SK-N-SH (cell line): ENCODE measurements around the gene WDR81. TPM values are rescaled to one million over a fixed set of nuclear protein-coding genes. Genes with fewer than 3 reads are reported as not detected.
A peak's percentile ranks its signal among the peaks of the same experiment; 100 is the strongest.

Experiments used
- CTCF ChIA-PET: fragments of 300-600, 350-600 bp; formaldehyde crosslinking; extraction: SDS; loops from one replicate; lab custom pipeline; 2021; lab: Yijun Ruan, JAX
- POLR2A ChIA-PET: fragments of 350-600 bp; sonication (Branson Sonifier 250); formaldehyde crosslinking; extraction: SDS; loops from one replicate; lab custom pipeline; 2020; ENCODE audit warnings: antibody characterized with exemption, inconsistent platforms; lab: Yijun Ruan, JAX
- DNase-seq: peaks from one replicate; pipeline ENCODE4 v3.0.0; 2012
- H2AFZ ChIP-seq: fragments of 200-600 bp; sonication (generic); 2 replicates; pipeline ENCODE4 v1.8.1; 2016; ENCODE audit warnings: antibody characterized with exemption, mild to moderate bottlenecking, low read depth
- H3F3A ChIP-seq: fragments of 200-600 bp; sonication (generic); replicated peaks from 2 replicates; pipeline ENCODE3; 2016; ENCODE audit warnings: antibody characterized with exemption, mild to moderate bottlenecking; ENCODE audit not compliant: insufficient read depth
- H3K27ac ChIP-seq, 2 experiments: fragments of 200-500 bp in 1 of 2; fragments of 200-600 bp in 1 of 2; sonication (Bioruptor generic) in 1 of 2; sonication (generic), shearing (Covaris generic) in 1 of 2; 2 replicates each; pipeline versions ENCODE4 v1.5.1 to v1.6.1; 2014 to 2016; ENCODE audit warnings: low read depth in 2 of 2, inconsistent platforms in 1 of 2, low read length in 1 of 2, mild to moderate bottlenecking in 1 of 2, mixed read lengths in 1 of 2
- H3K27me3 ChIP-seq: fragments of 200-600 bp; sonication (generic), shearing (Covaris generic); 2 replicates; pipeline ENCODE4 v1.6.1; 2016; ENCODE audit warnings: mixed run types; ENCODE audit not compliant: insufficient read depth
- H3K36me3 ChIP-seq, 2 experiments: fragments of 200-500 bp in 1 of 2; fragments of 200-600 bp in 1 of 2; sonication (Bioruptor generic) in 1 of 2; sonication (generic) in 1 of 2; replicated peaks in 1 of 2; 2 replicates each; pipeline versions ENCODE3 to v1.5.1; 2014 to 2016; ENCODE audit warnings: low read length in 1 of 2, mild to moderate bottlenecking in 1 of 2; ENCODE audit not compliant: insufficient read depth in 2 of 2, control insufficient read depth in 1 of 2
- H3K4me1 ChIP-seq, 2 experiments: fragments of 200-500 bp in 1 of 2; fragments of 200-600 bp in 1 of 2; sonication (Bioruptor generic) in 1 of 2; sonication (generic), shearing (Covaris generic) in 1 of 2; 2 replicates each; pipeline versions ENCODE4 v1.5.1 to v1.6.1; 2014 to 2016; ENCODE audit warnings: low read depth in 1 of 2, low read length in 1 of 2, mixed run types in 1 of 2; ENCODE audit not compliant: insufficient read depth in 2 of 2, control insufficient read depth in 1 of 2
- H3K4me2 ChIP-seq: fragments of 200-600 bp; sonication (generic), shearing (Covaris generic); 2 replicates; pipeline ENCODE4 v1.6.1; 2017; ENCODE audit warnings: mixed run types
- H3K4me3 ChIP-seq, 2 experiments: fragments of 200-500 bp in 1 of 2; fragments of 200-600 bp in 1 of 2; sonication (Bioruptor generic) in 1 of 2; sonication (generic), shearing (Covaris generic) in 1 of 2; 2 replicates each; pipeline versions ENCODE4 v1.5.1 to v1.8.1; 2014 to 2016; ENCODE audit warnings: low read depth in 2 of 2, inconsistent platforms in 1 of 2, low read length in 1 of 2, mild to moderate bottlenecking in 1 of 2, mixed read lengths in 1 of 2, moderate library complexity in 1 of 2
- H3K79me2 ChIP-seq: fragments of 200-600 bp; sonication (generic); 2 replicates; pipeline ENCODE4 v1.8.1; 2017; ENCODE audit warnings: mild to moderate bottlenecking; ENCODE audit not compliant: insufficient read depth
- H3K9ac ChIP-seq: fragments of 200-600 bp; sonication (generic); 2 replicates; pipeline ENCODE4 v1.6.1; 2017; ENCODE audit warnings: mixed run types
- H3K9me2 ChIP-seq: fragments of 200-600 bp; sonication (generic); 2 replicates; pipeline ENCODE4 v1.6.1; 2017; ENCODE audit warnings: mixed run types
- H3K9me3 ChIP-seq: fragments of 200-600 bp; sonication (generic); 2 replicates; pipeline ENCODE4 v1.6.1; 2017; ENCODE audit warnings: mixed run types, mild to moderate bottlenecking, moderate library complexity
- H4K20me1 ChIP-seq: fragments of 200-600 bp; sonication (generic); 2 replicates; pipeline ENCODE4 v1.6.1; 2017; ENCODE audit warnings: mild to moderate bottlenecking, mixed run types; ENCODE audit not compliant: insufficient read depth
- EP300 ChIP-seq, 2 experiments: IDR thresholded peaks; 2 replicates each; pipeline versions ENCODE4 v1.4.0 to v1.6.1; 2012; ENCODE audit warnings: borderline replicate concordance in 1 of 2, low read depth in 1 of 2, low read length in 1 of 2
- FOSL2 ChIP-seq: IDR thresholded peaks from 2 replicates; pipeline ENCODE4 v1.4.0; 2012; ENCODE audit warnings: low read depth, mild to moderate bottlenecking, moderate library complexity, borderline replicate concordance
- FOXJ3 ChIP-seq: sonication (generic); formaldehyde crosslinking; IDR thresholded peaks from 2 replicates; pipeline ENCODE4 v1.5.1; 2020; ENCODE audit warnings: mild to moderate bottlenecking, missing genetic modification reagents
- GABPA ChIP-seq: IDR thresholded peaks from 2 replicates; pipeline ENCODE4 v1.4.0; 2012; ENCODE audit warnings: low read depth, mild to moderate bottlenecking
- IRF3 ChIP-seq: fragments of 150-350 bp; IDR thresholded peaks from 2 replicates; pipeline ENCODE4 v1.6.1; 2016; ENCODE audit warnings: mild to moderate bottlenecking, low read depth, low read length
- JUND ChIP-seq: IDR thresholded peaks from 2 replicates; pipeline ENCODE4 v1.4.0; 2012
- MEF2A ChIP-seq: IDR thresholded peaks from 2 replicates; pipeline ENCODE4 v1.4.0; 2012; ENCODE audit warnings: low read depth, borderline replicate concordance
- NFIC ChIP-seq: IDR thresholded peaks from 2 replicates; pipeline ENCODE4 v1.4.0; 2012; ENCODE audit warnings: borderline replicate concordance
- NRF1 ChIP-seq: IDR thresholded peaks from 2 replicates; pipeline ENCODE4 v1.6.1; 2012; ENCODE audit warnings: low read depth, mild to moderate bottlenecking, low read length
- PBX3 ChIP-seq: IDR thresholded peaks from 2 replicates; pipeline ENCODE4; 2012
- POLR2AphosphoS5 ChIP-seq: IDR thresholded peaks from 2 replicates; pipeline ENCODE4 v1.6.1; 2012; ENCODE audit warnings: low read depth, low read length
- RAD21 ChIP-seq: IDR thresholded peaks from 2 replicates; pipeline ENCODE4 v1.6.1; 2012; ENCODE audit warnings: mild to moderate bottlenecking, low read length
- RCOR1 ChIP-seq: fragments of 150-350 bp; IDR thresholded peaks from 2 replicates; pipeline ENCODE4 v1.6.1; 2017; ENCODE audit warnings: antibody characterized with exemption, low read length
- RFX5 ChIP-seq: IDR thresholded peaks from 2 replicates; pipeline ENCODE4 v1.6.1; 2012; ENCODE audit warnings: mild to moderate bottlenecking, improper control_type of control experiment, low read length
- RXRA ChIP-seq: IDR thresholded peaks from 2 replicates; pipeline ENCODE4 v1.4.0; 2012; ENCODE audit warnings: low read depth, mild to moderate bottlenecking, borderline replicate concordance
- SIN3A ChIP-seq: IDR thresholded peaks from 2 replicates; pipeline ENCODE4 v1.6.1; 2012; ENCODE audit warnings: low read depth, mild to moderate bottlenecking, low read length, moderate library complexity, borderline replicate concordance
- SMC3 ChIP-seq: IDR thresholded peaks from 2 replicates; pipeline ENCODE4 v1.6.1; 2012; ENCODE audit warnings: low read depth, low read length, improper control_type of control experiment
- TAF1 ChIP-seq: IDR thresholded peaks from 2 replicates; pipeline ENCODE4 v1.6.1; 2012; ENCODE audit warnings: low read depth, mild to moderate bottlenecking, low read length, moderate library complexity, borderline replicate concordance
- USF1 ChIP-seq: IDR thresholded peaks from 2 replicates; pipeline ENCODE4 v1.4.0; 2012; ENCODE audit warnings: low read depth, borderline replicate concordance
- USF2 ChIP-seq: fragments of 150-350 bp; IDR thresholded peaks from 2 replicates; pipeline ENCODE4 v1.6.1; 2017; ENCODE audit warnings: antibody characterized with exemption, low read length, low read depth, borderline replicate concordance
- WGBS: methylation state at CpG from one replicate; pipeline ENCODE4 v1.1.6; 2017; ENCODE audit warnings: low lambda C conversion rate; 5-methylcytosine and 5-hydroxymethylcytosine counted together
- polyA plus RNA-seq, 3 experiments: library from polyadenylated mRNA; depleted of rRNA; stranded (reverse); fragments of >200 nt; gene quantifications; 2 replicates each; pipeline ENCODE4 v1.2.3, GENCODE V29; 2012

The WDR81 gene
- polyA plus RNA-seq, 1 of the 3 experiments (the other 2 are of a cell fraction), result 9.3 TPM

- Histone ChIP-seq H2AFZ (no peak overlapping the region), H3K9me3 (no peaks in the 10 kb centered on the region), H4K20me1 (peaks cover 48% of the 10 kb centered on the region), H3K9me2 (no peaks in the 10 kb centered on the region), H3K27ac (peak overlapping the region in 1 of 2 experiments; percentile 24; a peak in 2 of 4 replicates), H3K27me3 (no peaks in the 10 kb centered on the region), H3F3A (peaks cover 46% of the 10 kb centered on the region), H3K79me2 (peaks cover 54% of the 10 kb centered on the region), H3K4me3 (peak overlapping the region; percentile 68 to 77), H3K36me3 (peaks cover 26 to 31% of the 10 kb centered on the region in 2 experiments), H3K4me2 (peak overlapping the region; percentile 88), H3K4me1 (peaks cover 13 to 25% of the 10 kb centered on the region in 2 experiments; a peak in 3 of 4 replicates), H3K9ac (peak overlapping the region; percentile 60; the same call in 1 of the 2 replicates)
- WGBS, result 82% methylated on average over 14 of the region's 14 CpGs
- TF ChIP-seq FOXJ3 (CRISPR knock-in tag) (no peak), NRF1 (no peak), IRF3 (no peak), FOSL2 (no peak), SIN3A (no peak), POLR2AphosphoS5 (no peak), RAD21 (no peak), MEF2A (no peak), NFIC (no peak), GABPA (no peak), RFX5 (no peak), USF2 (no peak), EP300 (IDR thresholded peaks at IDR 0.05; ENCODE audit: borderline replicate concordance in 1 of 2, low read depth in 1 of 2, low read length in 1 of 2) (no peak), RCOR1 (no peak), PBX3 (no peak), TAF1 (no peak), SMC3 (no peak), RXRA (no peak), USF1 (no peak), JUND (no peak)
- ChIA-PET CTCF (no interaction called here), POLR2A (no interaction called here)
- no peak for DNase-seq
Measured at GRCh38 chr17:1710807-1711553, 13.5 kb upstream of the WDR81 start.
